Bone marrow (tissue), 2 donors: ENCODE data around the gene BLVRB.
A peak's percentile ranks its signal among the peaks of the same experiment; 100 is the strongest.
"Not testable (repeated sequence)": the region's sequence is repeated elsewhere in the genome, so short reads cannot be mapped to it uniquely, and the experiment has no call there.

ENCODE experiments used
- DNase-seq, 2 donors: peaks; one replicate each; lab custom pipeline; 2025; lab: John Stamatoyannopoulos, UW

The BLVRB gene

DNA sequence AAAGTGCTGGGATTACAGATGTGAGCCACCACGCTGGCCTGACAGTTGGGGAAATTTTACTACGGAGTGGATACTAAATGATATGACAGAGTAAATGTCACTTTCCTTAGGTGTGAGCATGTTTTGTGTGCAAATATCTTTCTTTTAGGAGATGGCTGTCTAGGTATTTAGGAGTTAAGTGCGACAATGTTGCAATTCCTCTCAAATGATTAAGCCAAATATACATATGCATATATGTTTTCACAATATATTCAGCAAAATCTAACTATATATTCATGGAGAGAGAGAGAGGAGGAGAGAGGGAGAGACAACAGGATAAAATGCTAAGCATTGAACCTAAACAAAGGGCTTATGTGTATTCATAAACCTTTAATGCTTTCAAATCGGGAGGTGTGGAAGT is 16.0 kb downstream of the BLVRB start:
- no peak for DNase-seq

DNA sequence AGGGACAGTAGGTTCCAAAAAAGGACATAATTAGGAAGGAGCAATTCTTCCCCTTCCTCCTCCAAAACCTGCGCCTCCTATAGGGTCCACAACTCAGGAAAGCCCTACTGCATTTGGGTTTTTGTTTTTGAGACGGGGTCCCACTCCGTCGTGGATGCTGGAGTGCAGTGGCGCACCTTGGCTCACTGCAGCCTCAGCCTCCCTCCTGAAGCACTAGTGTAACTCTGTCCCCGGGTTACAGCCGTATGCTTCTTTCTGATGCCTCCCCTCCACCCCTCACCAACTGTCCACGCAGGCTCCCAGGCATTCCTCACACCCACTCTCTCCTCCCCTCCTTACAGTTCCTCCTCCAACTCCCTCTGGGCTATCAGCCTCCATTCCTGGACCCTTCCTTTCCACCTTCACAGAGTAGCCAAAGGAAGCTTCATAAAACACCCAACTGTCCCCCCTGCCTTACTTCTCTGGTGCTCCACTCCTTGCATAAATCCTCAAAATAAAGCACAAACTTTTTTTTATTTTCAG is 19.2 kb downstream of the BLVRB start:
- DNase-seq = no peak

DNA sequence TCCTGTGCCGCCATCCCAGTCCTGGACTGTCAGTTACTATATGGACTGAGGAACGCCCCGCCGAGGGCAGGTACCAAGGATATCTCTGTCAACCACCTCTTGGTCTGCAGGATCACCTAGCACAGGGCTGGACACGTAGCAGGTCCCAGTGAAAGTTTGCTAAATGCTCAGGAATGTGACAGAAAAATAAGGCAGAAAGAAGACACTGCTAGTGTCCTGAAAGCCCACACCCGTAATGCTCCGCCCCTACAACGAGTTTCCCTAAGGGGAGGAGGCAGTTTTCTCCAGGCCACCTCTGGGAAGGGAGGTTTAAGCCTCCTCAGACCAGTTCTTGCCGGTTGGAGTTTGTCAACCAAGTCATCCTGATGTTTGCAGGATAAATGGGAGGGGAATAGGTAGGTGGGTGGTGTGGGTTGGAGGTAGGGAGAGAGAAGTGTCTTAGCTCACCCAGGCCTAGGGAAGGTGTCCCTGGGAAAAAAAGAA is 19.7 kb downstream of the BLVRB start:
- DNase-seq = no peak

DNA sequence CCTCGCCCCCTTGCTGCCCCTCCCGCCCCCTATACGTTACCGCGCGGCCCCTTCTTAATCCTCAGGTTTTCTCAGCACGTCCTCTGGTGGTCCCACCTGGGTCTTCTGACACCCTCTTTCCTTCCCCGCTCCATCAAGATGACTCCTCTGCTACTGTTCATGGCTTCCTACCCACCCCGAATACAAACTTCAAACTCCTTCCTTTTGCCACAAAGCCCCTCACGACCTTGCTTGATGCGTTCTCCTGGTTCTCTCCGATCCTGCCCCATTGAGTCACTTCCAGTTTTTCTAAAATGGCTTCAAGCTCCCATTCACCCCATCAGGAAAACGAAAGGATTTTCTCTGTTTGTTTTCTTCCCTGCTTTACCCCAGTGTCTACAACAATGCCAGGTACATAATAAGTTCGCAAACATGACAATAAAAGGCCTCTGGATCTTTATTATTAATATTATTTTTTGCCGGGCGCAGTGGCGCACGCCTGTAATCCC is 20.7 kb downstream of the BLVRB start:
- no peak for DNase-seq

- peak; percentile 95 to 97 for DNase-seq
These were observed 21.3 kb downstream of the BLVRB start, which contains the start of gene SERTAD3 for GRCh38 chr19:40444000-40444824. TSS of gene SERTAD3 (minus strand) at chr19:40444335. CDS start at chr19:40442080, 2,255 bp downstream.

DNA sequence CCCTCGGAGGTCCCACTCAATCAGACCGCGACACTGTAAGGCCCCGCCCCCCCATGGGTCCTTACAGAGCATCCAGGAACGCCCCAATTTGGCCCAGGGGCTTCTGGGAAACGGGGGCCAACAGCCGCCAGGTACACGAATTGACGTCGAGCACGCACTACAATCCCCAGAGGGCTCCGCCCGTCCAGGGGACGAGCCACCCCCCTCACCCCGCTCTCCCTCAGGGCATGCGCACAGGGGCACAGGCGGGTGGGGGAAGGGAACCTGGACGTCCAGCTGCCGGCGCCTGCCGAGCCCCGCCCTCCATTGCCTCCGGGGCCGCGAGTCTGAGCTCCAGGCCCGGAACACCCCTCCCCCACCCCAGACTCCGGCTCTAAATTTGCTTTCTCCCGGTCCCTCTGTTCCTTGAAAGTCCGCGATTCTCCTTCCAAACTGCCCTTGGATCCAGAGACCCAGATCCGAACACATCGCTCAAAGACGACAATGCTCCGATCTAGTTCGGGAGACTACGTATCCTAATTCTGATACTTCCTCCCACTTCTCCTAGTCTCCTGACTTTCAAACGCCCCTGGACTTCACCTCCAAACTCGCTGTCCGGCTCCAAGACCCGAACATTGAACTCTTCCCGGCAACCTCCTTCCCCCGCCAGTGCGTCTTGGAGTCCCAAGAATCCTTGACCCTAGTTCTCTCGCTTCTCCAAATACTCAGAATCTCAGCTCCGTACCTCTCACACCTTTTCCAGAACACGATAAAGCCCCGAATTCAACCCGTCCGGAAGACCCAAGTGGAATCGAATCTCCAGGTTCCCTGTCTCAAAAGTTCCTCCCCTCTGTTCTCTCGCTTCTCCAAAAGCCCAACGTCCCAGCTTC is 22.2 kb downstream of the BLVRB start:
- peak; percentile 92 to 98 for DNase-seq

- no peak for DNase-seq
These were observed 23.0 kb downstream of the BLVRB start for GRCh38 chr19:40442328-40443130.

DNA sequence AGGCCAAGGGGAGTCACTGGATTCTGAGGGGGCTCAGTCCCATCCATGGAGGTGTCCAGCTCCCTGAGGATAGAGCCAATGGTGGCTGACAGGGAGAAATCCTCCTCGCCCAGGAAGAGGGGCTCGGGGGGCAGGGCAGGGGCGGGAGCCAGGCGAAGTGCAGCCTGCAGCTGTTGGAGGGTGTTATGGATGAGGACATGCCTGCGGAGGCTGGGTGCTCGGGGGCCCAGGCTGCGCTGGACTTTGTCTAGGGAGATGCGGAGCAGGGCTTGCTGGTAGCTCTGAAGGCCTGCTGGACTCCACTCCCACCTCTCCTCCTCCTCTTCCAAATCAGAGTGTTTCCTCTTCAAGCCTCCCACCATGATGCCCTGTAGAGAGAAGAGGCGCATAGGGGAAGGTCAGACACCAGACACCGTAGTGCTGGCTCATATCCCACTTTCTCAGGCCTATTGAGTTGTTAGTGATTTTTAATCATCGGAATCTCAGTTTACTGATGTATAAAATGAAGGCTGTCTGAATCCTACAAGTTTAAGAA is 23.8 kb downstream of the BLVRB start:
- DNase-seq = no peak

DNA sequence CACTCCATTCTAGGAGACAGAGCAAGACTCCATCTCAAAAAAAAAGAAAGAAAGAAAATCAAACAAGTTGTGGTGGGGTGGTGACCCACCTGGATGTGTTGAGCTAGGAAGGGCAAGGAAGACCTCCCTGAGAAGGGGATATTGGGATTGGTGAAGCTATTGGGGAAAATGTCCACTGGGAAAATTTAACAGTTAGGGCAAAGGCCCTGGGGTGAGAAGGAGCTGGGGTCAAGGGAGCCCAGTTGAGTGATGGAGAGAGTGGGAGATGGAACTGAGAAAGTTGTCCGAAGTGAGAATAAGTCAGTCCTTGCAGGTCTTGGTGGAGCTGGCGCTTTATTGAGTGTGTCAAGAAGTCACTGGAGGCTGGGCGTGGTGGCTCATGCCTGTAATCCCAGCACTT is 27.3 kb downstream of the BLVRB start:
- DNase-seq = no peak

GRCh38 chr19:40433391-40434216 is 31.9 kb downstream of the BLVRB start:
- peak; percentile 64 to 65 for DNase-seq

GRCh38 chr19:40432760-40433159 is 32.8 kb downstream of the BLVRB start:
- not testable (repeated sequence) for DNase-seq

- DNase-seq = no peak
These were observed 33.8 kb downstream of the BLVRB start for GRCh38 chr19:40431698-40432097.

DNA sequence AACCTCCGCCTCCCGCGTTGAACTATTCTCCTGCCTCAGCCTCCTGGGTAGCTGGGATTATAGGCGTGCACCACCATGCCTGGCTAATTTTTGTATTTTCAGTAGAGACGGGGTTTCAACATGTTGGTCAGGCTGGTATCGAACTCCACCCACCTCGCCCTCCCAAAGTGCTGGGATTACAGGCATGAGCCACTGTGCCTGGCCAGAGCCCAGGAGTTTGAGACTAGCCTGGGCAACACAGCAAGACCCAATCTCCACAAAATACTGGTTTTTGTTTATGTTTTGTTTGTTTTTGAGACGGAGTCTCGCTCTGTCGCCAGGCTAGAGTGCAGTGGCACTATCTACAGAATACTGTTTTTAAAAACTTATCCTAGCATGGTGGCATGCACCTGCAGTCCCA is 35.3 kb downstream of the BLVRB start:
- not testable (repeated sequence) for DNase-seq

GRCh38 chr19:40428197-40428596 is 37.3 kb downstream of the BLVRB start:
- not testable (repeated sequence) for DNase-seq

DNA sequence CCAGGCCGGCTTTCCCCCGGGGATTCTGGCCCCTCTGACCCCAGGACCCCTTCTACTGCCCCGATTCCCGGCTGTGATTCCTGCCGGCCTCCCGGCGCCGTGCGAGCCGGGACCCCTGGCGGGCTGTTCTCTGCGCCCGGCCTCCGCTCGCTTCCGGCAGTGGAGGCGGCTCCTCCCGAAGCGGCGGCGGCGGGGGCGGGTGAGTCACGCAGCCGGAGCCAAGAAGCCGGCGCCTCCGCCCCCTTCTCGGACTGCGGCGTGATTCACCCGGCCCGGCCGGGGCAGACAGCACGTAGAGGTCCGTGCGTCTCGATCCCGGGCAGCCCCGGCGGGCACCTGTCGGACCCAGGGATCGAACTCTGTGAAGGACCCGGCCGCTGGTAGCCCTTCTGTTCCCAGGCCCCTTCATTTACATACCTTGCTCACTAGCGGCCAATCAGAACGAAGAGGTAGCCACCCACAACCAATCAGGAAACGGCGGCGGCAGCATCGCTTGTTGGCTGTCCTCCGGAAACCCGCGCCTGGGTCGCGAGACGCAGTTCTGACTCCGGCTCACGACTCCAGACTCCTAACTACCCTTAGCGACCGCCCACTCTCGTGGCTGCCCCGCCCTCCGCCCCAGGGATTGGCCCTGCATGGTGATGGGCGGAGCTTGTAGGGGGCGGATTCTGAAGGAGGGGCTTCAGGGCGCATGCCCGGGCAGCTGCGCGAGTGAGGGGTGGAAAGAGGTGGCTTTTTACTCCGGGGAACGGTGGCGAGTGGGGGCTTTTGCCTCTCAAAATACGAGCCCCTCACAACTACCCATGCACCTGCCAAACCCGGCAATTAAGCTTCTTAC is 39.9 kb downstream of the BLVRB start, which contains the start of gene SERTAD1:
Gene SERTAD1, minus strand, starts transcription at position 543 of the 838 bp plus-strand sequence. CDS start 2,446 bp downstream, outside the sequence.
- peak; percentile 95 to 99 for DNase-seq

GRCh38 chr19:40424637-40425449 is 40.7 kb downstream of the BLVRB start:
- no peak for DNase-seq

- no peak for DNase-seq
These were observed 41.6 kb downstream of the BLVRB start for GRCh38 chr19:40423938-40424337.
